Fibroblast of upper back skin (primary cell): Measurements from ENCODE around the gene IER5L.
"Not testable (repeated sequence)": the region's sequence is repeated elsewhere in the genome, so short reads cannot be mapped to it uniquely, and the experiment has no call there.

ENCODE experiments used
- DNase-seq: peaks from one replicate; pipeline ENCODE4 v3.0.0-alpha.2; 2013

IER5L gene

GRCh38 chr9:129202613-129203555 lies 24.8 kb upstream of the IER5L start:
- peak; percentile 74 for DNase-seq

GRCh38 chr9:129201866-129202265 lies 23.8 kb upstream of the IER5L start:
- DNase-seq, result no peak

- no peak for DNase-seq
Measured at GRCh38 chr9:129201289-129201688, 23.2 kb upstream of the IER5L start.

GRCh38 chr9:129200255-129200654 lies 22.2 kb upstream of the IER5L start:
- DNase-seq, result no peak

- DNase-seq, result no peak
Measured at GRCh38 chr9:129199044-129199435, 21.0 kb upstream of the IER5L start.

GRCh38 chr9:129198319-129199043 lies 20.4 kb upstream of the IER5L start:
- peak; percentile 79 for DNase-seq

- DNase-seq, result no peak
Measured at GRCh38 chr9:129197978-129198318, 19.9 kb upstream of the IER5L start.

- not testable (repeated sequence) for DNase-seq
Measured at GRCh38 chr9:129197045-129197444, 19.0 kb upstream of the IER5L start.

GRCh38 chr9:129195606-129196005 lies 17.5 kb upstream of the IER5L start:
- DNase-seq, result no peak

- DNase-seq, result no peak
Measured at GRCh38 chr9:129194221-129194620, 16.2 kb upstream of the IER5L start.

GRCh38 chr9:129193655-129194054 lies 15.6 kb upstream of the IER5L start:
- no peak for DNase-seq

- no peak for DNase-seq
Measured at GRCh38 chr9:129191234-129191633, 13.2 kb upstream of the IER5L start.

GRCh38 chr9:129189971-129190370 lies 11.9 kb upstream of the IER5L start:
- not testable (repeated sequence) for DNase-seq

- DNase-seq, result no peak
Measured at GRCh38 chr9:129187042-129187441, 9.0 kb upstream of the IER5L start.

GRCh38 chr9:129185991-129186390 lies 7.9 kb upstream of the IER5L start:
- no peak for DNase-seq

- DNase-seq, result no peak
Measured at GRCh38 chr9:129185402-129185801, 7.3 kb upstream of the IER5L start.

- no peak for DNase-seq
Measured at GRCh38 chr9:129184596-129185122, 6.6 kb upstream of the IER5L start.

GRCh38 chr9:129184219-129184524 lies 6.1 kb upstream of the IER5L start:
- no peak for DNase-seq

- DNase-seq, result no peak
Measured at GRCh38 chr9:129183495-129184218, 5.6 kb upstream of the IER5L start.

- no peak for DNase-seq
Measured at GRCh38 chr9:129182625-129183494, 4.8 kb upstream of the IER5L start.

- no peak for DNase-seq
Measured at GRCh38 chr9:129182122-129182521, 4.1 kb upstream of the IER5L start.

GRCh38 chr9:129181246-129181645 lies 3.2 kb upstream of the IER5L start:
- no peak for DNase-seq
